HL-60 (cell line): ENCODE data around the gene SLC5A9.

ENCODE experiments used
- GABPA ChIP-seq: IDR thresholded peaks from 2 replicates; pipeline ENCODE4 v1.6.1; 2012; ENCODE audit warnings: low read depth
- POLR2AphosphoS5 ChIP-seq: IDR thresholded peaks from 2 replicates; pipeline ENCODE4 v1.6.1; 2012; ENCODE audit warnings: low read depth
- SPI1 ChIP-seq: IDR thresholded peaks from 2 replicates; pipeline ENCODE4 v1.6.1; 2012; ENCODE audit warnings: low read depth, mild to moderate bottlenecking, borderline replicate concordance
- TF ChIP-seq, protein P1 (sequence below): IDR thresholded peaks from one replicate; pipeline ENCODE4 v1.5.1; 2011; ENCODE audit warnings: low read length, control low read depth, inconsistent platforms; ENCODE audit not compliant: insufficient read depth
- TF ChIP-seq, protein P2 (sequence below): IDR thresholded peaks from 2 replicates; pipeline ENCODE4 v1.6.1; 2012; ENCODE audit warnings: low read depth; ENCODE audit not compliant: insufficient replicate concordance

DNA sequence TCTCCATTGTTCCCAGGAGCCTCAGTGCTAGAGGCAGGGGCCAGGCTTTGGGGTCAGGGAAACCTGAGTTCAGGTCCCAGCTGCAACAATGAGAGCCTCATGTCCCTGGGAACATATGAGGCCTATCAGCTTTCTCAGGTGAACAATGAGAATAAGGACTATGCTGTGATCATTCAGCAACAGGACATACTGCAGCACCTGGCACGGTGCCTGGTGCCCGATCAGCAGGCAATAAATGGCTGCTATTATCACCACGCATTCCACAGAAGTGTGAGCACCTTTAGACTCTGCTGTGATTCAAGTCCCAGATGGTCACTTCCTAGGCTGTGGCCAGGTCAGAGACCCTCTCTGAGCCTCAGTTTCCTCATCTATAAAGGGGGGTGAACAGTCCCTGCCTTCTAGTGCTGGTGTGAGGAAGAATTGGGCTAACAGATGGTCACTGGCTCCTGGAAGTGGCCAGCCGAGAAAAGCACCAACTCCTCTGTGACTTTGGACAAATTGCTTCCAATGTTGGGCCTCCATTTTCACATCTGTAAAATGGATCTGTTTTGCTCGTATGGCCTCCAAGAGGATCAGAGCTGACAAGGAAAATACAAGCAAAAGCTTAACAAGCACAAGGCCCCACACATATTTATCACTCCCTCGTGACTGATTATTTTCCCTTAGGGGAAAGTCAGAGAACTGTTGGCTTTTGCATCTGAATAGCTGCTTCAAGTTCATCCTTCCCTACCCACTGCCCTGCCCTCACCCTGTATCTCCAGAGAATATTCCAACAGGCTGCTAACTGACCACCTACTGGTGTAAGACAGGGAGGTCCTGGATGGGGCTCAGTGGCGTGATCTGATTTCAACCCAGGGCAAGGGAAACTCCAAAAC is 1.1 kb downstream of the SLC5A9 start:
- TF ChIP-seq, protein P1, sequence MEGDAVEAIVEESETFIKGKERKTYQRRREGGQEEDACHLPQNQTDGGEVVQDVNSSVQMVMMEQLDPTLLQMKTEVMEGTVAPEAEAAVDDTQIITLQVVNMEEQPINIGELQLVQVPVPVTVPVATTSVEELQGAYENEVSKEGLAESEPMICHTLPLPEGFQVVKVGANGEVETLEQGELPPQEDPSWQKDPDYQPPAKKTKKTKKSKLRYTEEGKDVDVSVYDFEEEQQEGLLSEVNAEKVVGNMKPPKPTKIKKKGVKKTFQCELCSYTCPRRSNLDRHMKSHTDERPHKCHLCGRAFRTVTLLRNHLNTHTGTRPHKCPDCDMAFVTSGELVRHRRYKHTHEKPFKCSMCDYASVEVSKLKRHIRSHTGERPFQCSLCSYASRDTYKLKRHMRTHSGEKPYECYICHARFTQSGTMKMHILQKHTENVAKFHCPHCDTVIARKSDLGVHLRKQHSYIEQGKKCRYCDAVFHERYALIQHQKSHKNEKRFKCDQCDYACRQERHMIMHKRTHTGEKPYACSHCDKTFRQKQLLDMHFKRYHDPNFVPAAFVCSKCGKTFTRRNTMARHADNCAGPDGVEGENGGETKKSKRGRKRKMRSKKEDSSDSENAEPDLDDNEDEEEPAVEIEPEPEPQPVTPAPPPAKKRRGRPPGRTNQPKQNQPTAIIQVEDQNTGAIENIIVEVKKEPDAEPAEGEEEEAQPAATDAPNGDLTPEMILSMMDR = no peak
- TF ChIP-seq, protein P2, sequence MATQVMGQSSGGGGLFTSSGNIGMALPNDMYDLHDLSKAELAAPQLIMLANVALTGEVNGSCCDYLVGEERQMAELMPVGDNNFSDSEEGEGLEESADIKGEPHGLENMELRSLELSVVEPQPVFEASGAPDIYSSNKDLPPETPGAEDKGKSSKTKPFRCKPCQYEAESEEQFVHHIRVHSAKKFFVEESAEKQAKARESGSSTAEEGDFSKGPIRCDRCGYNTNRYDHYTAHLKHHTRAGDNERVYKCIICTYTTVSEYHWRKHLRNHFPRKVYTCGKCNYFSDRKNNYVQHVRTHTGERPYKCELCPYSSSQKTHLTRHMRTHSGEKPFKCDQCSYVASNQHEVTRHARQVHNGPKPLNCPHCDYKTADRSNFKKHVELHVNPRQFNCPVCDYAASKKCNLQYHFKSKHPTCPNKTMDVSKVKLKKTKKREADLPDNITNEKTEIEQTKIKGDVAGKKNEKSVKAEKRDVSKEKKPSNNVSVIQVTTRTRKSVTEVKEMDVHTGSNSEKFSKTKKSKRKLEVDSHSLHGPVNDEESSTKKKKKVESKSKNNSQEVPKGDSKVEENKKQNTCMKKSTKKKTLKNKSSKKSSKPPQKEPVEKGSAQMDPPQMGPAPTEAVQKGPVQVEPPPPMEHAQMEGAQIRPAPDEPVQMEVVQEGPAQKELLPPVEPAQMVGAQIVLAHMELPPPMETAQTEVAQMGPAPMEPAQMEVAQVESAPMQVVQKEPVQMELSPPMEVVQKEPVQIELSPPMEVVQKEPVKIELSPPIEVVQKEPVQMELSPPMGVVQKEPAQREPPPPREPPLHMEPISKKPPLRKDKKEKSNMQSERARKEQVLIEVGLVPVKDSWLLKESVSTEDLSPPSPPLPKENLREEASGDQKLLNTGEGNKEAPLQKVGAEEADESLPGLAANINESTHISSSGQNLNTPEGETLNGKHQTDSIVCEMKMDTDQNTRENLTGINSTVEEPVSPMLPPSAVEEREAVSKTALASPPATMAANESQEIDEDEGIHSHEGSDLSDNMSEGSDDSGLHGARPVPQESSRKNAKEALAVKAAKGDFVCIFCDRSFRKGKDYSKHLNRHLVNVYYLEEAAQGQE = no peak
- TF ChIP-seq POLR2AphosphoS5 (no peak), GABPA (no peak), SPI1 (no peak)
